Mesendoderm (in vitro differentiated cells): ENCODE data around the gene ITGB2.

Experiments
- DNase-seq: peaks from one replicate; pipeline ENCODE4 v3.0.0; 2013
- H2AK5ac ChIP-seq: 2 replicates; pipeline ENCODE4 v1.6.1; 2013; ENCODE audit warnings: low read length, inconsistent platforms
- H2BK120ac ChIP-seq: 2 replicates; pipeline ENCODE4 v1.6.1; 2013; ENCODE audit warnings: low read depth, mild to moderate bottlenecking, low read length, moderate library complexity, mixed read lengths
- H2BK15ac ChIP-seq: replicated peaks from 2 replicates; pipeline ENCODE4 v1.6.1; 2013; ENCODE audit warnings: low read depth, mild to moderate bottlenecking, moderate library complexity
- H2BK5ac ChIP-seq: 2 replicates; pipeline ENCODE4 v1.6.1; 2013; ENCODE audit warnings: low read length, inconsistent platforms
- H3K18ac ChIP-seq: 2 replicates; pipeline ENCODE4 v1.6.1; 2013; ENCODE audit warnings: mild to moderate bottlenecking, low read length, mixed read lengths
- H3K23ac ChIP-seq: one replicate; pipeline ENCODE4 v1.6.1; 2013; ENCODE audit warnings: low read length
- H3K27ac ChIP-seq: 2 replicates; pipeline ENCODE4 v1.5.1; 2013; ENCODE audit warnings: low read depth, mild to moderate bottlenecking, inconsistent platforms, low read length, moderate library complexity
- H3K27me3 ChIP-seq: 2 replicates; pipeline ENCODE4 v1.6.1; 2013; ENCODE audit warnings: low read length, control low read depth, mild to moderate bottlenecking, inconsistent platforms; ENCODE audit not compliant: insufficient read depth, poor library complexity
- H3K36me3 ChIP-seq: 2 replicates; pipeline ENCODE4 v1.6.1; 2013; ENCODE audit warnings: low read length, inconsistent platforms; ENCODE audit not compliant: control insufficient read depth, insufficient read depth
- H3K4ac ChIP-seq: one replicate; pipeline ENCODE4 v1.6.1; 2013; ENCODE audit warnings: low read depth, mild to moderate bottlenecking, low read length, moderate library complexity
- H3K4me1 ChIP-seq: 2 replicates; pipeline ENCODE4 v1.6.1; 2013; ENCODE audit warnings: low read depth, low read length, inconsistent platforms; ENCODE audit not compliant: control insufficient read depth
- H3K4me2 ChIP-seq: 2 replicates; pipeline ENCODE4 v1.6.1; 2013; ENCODE audit warnings: low read length
- H3K4me3 ChIP-seq: 2 replicates; pipeline ENCODE4 v1.5.1; 2013; ENCODE audit warnings: mild to moderate bottlenecking, low read length
- H3K56ac ChIP-seq: one replicate; pipeline ENCODE4 v1.6.1; 2013; ENCODE audit warnings: low read length
- H3K79me1 ChIP-seq: 2 replicates; pipeline ENCODE4 v1.6.1; 2013; ENCODE audit warnings: low read length, inconsistent platforms
- H3K79me2 ChIP-seq: 2 replicates; pipeline ENCODE4 v1.6.1; 2013; ENCODE audit warnings: mild to moderate bottlenecking, low read length; ENCODE audit not compliant: control insufficient read depth, insufficient read depth
- H3K9ac ChIP-seq: 2 replicates; pipeline ENCODE4 v1.6.1; 2013; ENCODE audit warnings: low read length, inconsistent platforms
- H4K5ac ChIP-seq: one replicate; pipeline ENCODE4 v1.6.1; 2013; ENCODE audit warnings: low read length
- H4K8ac ChIP-seq: one replicate; pipeline ENCODE4 v1.6.1; 2013; ENCODE audit warnings: low read depth, mild to moderate bottlenecking, control low read depth, low read length, moderate library complexity
- WGBS: extraction: QIAGEN DNeasy Blood & Tissue Kit; methylation state at CpG from one replicate; pipeline ENCODE4 v1.1.7; 2013; ENCODE audit warnings: low lambda C conversion rate, missing lambda C conversion rate; ENCODE audit not compliant: insufficient coverage; ENCODE audit errors: extremely low coverage; 5-methylcytosine and 5-hydroxymethylcytosine counted together

The ITGB2 gene

GRCh38 chr21:44854391-44854663, 66.4 kb downstream of the ITGB2 start:
- Histone ChIP-seq H3K27ac (no peak overlapping the region), H3K79me2 (peaks cover 11% of the 10 kb centered on the region), H4K8ac (no peak overlapping the region), H2BK15ac (no peak overlapping the region), H3K27me3 (no peaks in the 10 kb centered on the region), H3K9ac (no peak overlapping the region), H2BK5ac (no peak overlapping the region), H3K56ac (no peak overlapping the region), H2AK5ac (no peak overlapping the region), H4K5ac (no peak overlapping the region), H3K4ac (no peak overlapping the region), H3K4me1 (no peaks in the 10 kb centered on the region), H3K23ac (no peak overlapping the region), H2BK120ac (no peak overlapping the region), H3K4me3 (no peak overlapping the region), H3K18ac (no peak overlapping the region), H3K36me3 (peaks cover 23% of the 10 kb centered on the region), H3K4me2 (no peak overlapping the region), H3K79me1 (peaks cover 19% of the 10 kb centered on the region)
- DNase-seq: no peak
- no CpG with 5 or more reads among the region's 14 CpGs for WGBS

GRCh38 chr21:44853601-44854390, 66.9 kb downstream of the ITGB2 start:
- Histone ChIP-seq H3K27me3 (no peaks in the 10 kb centered on the region), H2AK5ac (no peak overlapping the region), H3K4me2 (no peak overlapping the region), H3K4me3 (no peak overlapping the region), H4K8ac (no peak overlapping the region), H3K36me3 (peaks cover 24% of the 10 kb centered on the region), H2BK120ac (no peak overlapping the region), H3K18ac (no peak overlapping the region), H3K79me1 (peaks cover 14% of the 10 kb centered on the region), H3K9ac (no peak overlapping the region), H4K5ac (no peak overlapping the region), H3K27ac (no peak overlapping the region), H3K56ac (no peak overlapping the region), H3K79me2 (peaks cover 8% of the 10 kb centered on the region), H3K4me1 (no peaks in the 10 kb centered on the region), H2BK5ac (no peak overlapping the region), H3K4ac (no peak overlapping the region), H2BK15ac (no peak overlapping the region), H3K23ac (no peak overlapping the region)
- no CpG with 5 or more reads among the region's 34 CpGs for WGBS
- no peak for DNase-seq

- Histone ChIP-seq H3K56ac (no peak overlapping the region), H3K4me3 (no peak overlapping the region), H2AK5ac (no peak overlapping the region), H3K36me3 (peaks cover 21% of the 10 kb centered on the region), H3K79me1 (peaks cover 10% of the 10 kb centered on the region), H3K23ac (no peak overlapping the region), H3K79me2 (peaks cover 5% of the 10 kb centered on the region), H3K27me3 (no peaks in the 10 kb centered on the region), H3K4ac (no peak overlapping the region), H3K9ac (no peak overlapping the region), H2BK5ac (no peak overlapping the region), H3K18ac (no peak overlapping the region), H2BK15ac (no peak overlapping the region), H4K5ac (no peak overlapping the region), H3K4me1 (no peaks in the 10 kb centered on the region), H2BK120ac (no peak overlapping the region), H3K27ac (no peak overlapping the region), H4K8ac (no peak overlapping the region), H3K4me2 (no peak overlapping the region)
- no peak for DNase-seq
- WGBS: no CpG with 5 or more reads among the region's 26 CpGs
Measured at GRCh38 chr21:44850905-44851657, 69.6 kb downstream of the ITGB2 start.

- Histone ChIP-seq H2BK15ac (no peak overlapping the region), H3K79me1 (peaks cover 9% of the 10 kb centered on the region), H2BK5ac (no peak overlapping the region), H3K9ac (no peak overlapping the region), H2BK120ac (no peak overlapping the region), H2AK5ac (no peak overlapping the region), H3K27ac (no peak overlapping the region), H3K79me2 (peaks cover 5% of the 10 kb centered on the region), H3K18ac (no peak overlapping the region), H3K4me3 (no peak overlapping the region), H3K23ac (no peak overlapping the region), H3K36me3 (peaks cover 14% of the 10 kb centered on the region), H3K4me2 (no peak overlapping the region), H4K5ac (no peak overlapping the region), H3K4ac (no peak overlapping the region), H4K8ac (no peak overlapping the region), H3K56ac (no peak overlapping the region), H3K27me3 (no peaks in the 10 kb centered on the region), H3K4me1 (no peaks in the 10 kb centered on the region)
- WGBS: no CpG with 5 or more reads among the region's 20 CpGs
- DNase-seq: no peak
Measured at GRCh38 chr21:44850208-44850800, 70.4 kb downstream of the ITGB2 start.

- H3K23ac ChIP-seq: no peak overlapping the region
- peaks cover 9% of the 10 kb centered on the region for H3K36me3 ChIP-seq
- H2BK5ac ChIP-seq: no peak overlapping the region
- no peak overlapping the region for H3K4me2 ChIP-seq
- H3K4me3 ChIP-seq: no peak overlapping the region
- no CpG with 5 or more reads among the region's 12 CpGs for WGBS
- H3K79me1 ChIP-seq: peaks cover 9% of the 10 kb centered on the region
- H3K56ac ChIP-seq: no peak overlapping the region
- no peak for DNase-seq
- no peak overlapping the region for H3K9ac ChIP-seq
- H3K4me1 ChIP-seq: no peaks in the 10 kb centered on the region
- H3K4ac ChIP-seq: no peak overlapping the region
- H4K8ac ChIP-seq: no peak overlapping the region
- no peaks in the 10 kb centered on the region for H3K27me3 ChIP-seq
- H3K27ac ChIP-seq: no peak overlapping the region
- no peak overlapping the region for H4K5ac ChIP-seq
- H3K79me2 ChIP-seq: peaks cover 5% of the 10 kb centered on the region
- no peak overlapping the region for H2BK120ac ChIP-seq
- H2AK5ac ChIP-seq: no peak overlapping the region
- H3K18ac ChIP-seq: no peak overlapping the region
- H2BK15ac ChIP-seq: no peak overlapping the region
Measured at GRCh38 chr21:44849616-44850130, 71.0 kb downstream of the ITGB2 start.
